Right lobe of liver (tissue), 4 donors: ENCODE data around the gene MAML3.

Source experiments
- CTCF ChIP-seq, 4 donors: fragments of 200-600 bp in 3 of 4; fragments of 450-650 bp in 1 of 4; IDR thresholded peaks; one replicate each; pipeline versions ENCODE4 v1.5.1 to v1.8.0; 2016 to 2022; ENCODE audit warnings: antibody characterized with exemption in 4 of 4, mild to moderate bottlenecking in 2 of 4
- POLR2A ChIP-seq: fragments of 450-650 bp; IDR thresholded peaks from one replicate; pipeline ENCODE4 v1.6.1; 2017; ENCODE audit warnings: antibody characterized with exemption, mild to moderate bottlenecking
- donor health status: DM: no; HTN: no; CAD: no.
- donor health status: DM: no; HTN: no; CAD: no.
- donor health status: DM: no; HTN: yes; CAD: no.

GRCh38 chr4:139965789-139966188 is 188.2 kb downstream of the MAML3 start:
- TF ChIP-seq CTCF (IDR thresholded peaks at IDR 0.05) (no peak), POLR2A (no peak)
